Spleen (tissue), 11 donors: ENCODE data around the gene RPS19BP1. TPM values are rescaled to one million over a fixed set of nuclear protein-coding genes. Genes with fewer than 3 reads are reported as not detected.

Source experiments
- DNase-seq: peaks from one replicate; pipeline ENCODE4 v3.0.0-alpha.2; 2020
- H3K27ac ChIP-seq, 8 donors: fragments of 200-600 bp; sonication (generic) in 7 of 8; 1 replicate in 4 of 8; 2 replicates in 4 of 8; pipeline versions ENCODE4 v1.5.0 to v1.8.0; 2016 to 2021; ENCODE audit warnings: inconsistent platforms in 4 of 8, mild to moderate bottlenecking in 4 of 8, moderate library complexity in 1 of 8
- H3K27me3 ChIP-seq, 7 donors: fragments of 200-600 bp; sonication (generic) in 6 of 7; replicated peaks in 1 of 7; 1 replicate in 4 of 7; 2 replicates in 3 of 7; pipeline versions ENCODE4 v1.5.0 to v1.8.0; 2016 to 2021; ENCODE audit warnings: inconsistent platforms in 3 of 7, mild to moderate bottlenecking in 1 of 7
- H3K36me3 ChIP-seq, 6 donors: fragments of 200-600 bp; sonication (generic) in 5 of 6; 1 replicate in 4 of 6; 2 replicates in 2 of 6; pipeline versions ENCODE4 v1.5.0 to v1.8.0; 2016 to 2021; ENCODE audit warnings: inconsistent platforms in 2 of 6
- H3K4me1 ChIP-seq, 6 donors: fragments of 200-600 bp; sonication (generic) in 5 of 6; 1 replicate in 3 of 6; 2 replicates in 3 of 6; pipeline versions ENCODE4 v1.5.0 to v1.8.0; 2016 to 2021; ENCODE audit warnings: inconsistent platforms in 3 of 6
- H3K4me3 ChIP-seq, 8 donors: fragments of 200-600 bp; sonication (generic) in 7 of 8; 1 replicate in 4 of 8; 2 replicates in 4 of 8; pipeline versions ENCODE4 v1.5.0 to v1.8.0; 2016 to 2021; ENCODE audit warnings: inconsistent platforms in 4 of 8, mild to moderate bottlenecking in 4 of 8, moderate library complexity in 2 of 8
- H3K9me3 ChIP-seq, 8 donors: fragments of 200-600 bp; sonication (generic) in 7 of 8; 1 replicate in 4 of 8; 2 replicates in 4 of 8; pipeline versions ENCODE4 v1.5.0 to v1.8.0; 2016 to 2021; ENCODE audit warnings: inconsistent platforms in 4 of 8
- CTCF ChIP-seq, 11 experiments: fragments of 200-600 bp in 7 of 11; fragments of 450-650 bp in 4 of 11; sonication (generic) in 4 of 11; IDR thresholded peaks in 8 of 11; conservative IDR thresholded peaks in 3 of 11; 1 replicate in 7 of 11; 2 replicates in 4 of 11; pipeline versions ENCODE4 v1.4.0 to v1.8.0; 2016 to 2021; ENCODE audit warnings: antibody characterized with exemption in 11 of 11, inconsistent platforms in 4 of 11, mild to moderate bottlenecking in 1 of 11
- POLR2A ChIP-seq, 3 donors: fragments of 450-650 bp; IDR thresholded peaks; one replicate each; pipeline ENCODE4 v1.5.1; 2017; ENCODE audit warnings: antibody characterized with exemption in 3 of 3, mild to moderate bottlenecking in 1 of 3
- POLR2AphosphoS5 ChIP-seq, 3 donors: sonication (generic); formaldehyde crosslinking; IDR thresholded peaks; one replicate each; pipeline ENCODE4 v1.5.1; 2017; ENCODE audit warnings: antibody characterized with exemption in 3 of 3
- WGBS, 5 donors: extraction: QIAGEN DNeasy Blood & Tissue Kit in 3 of 5; methylation state at CpG; one replicate each; pipeline versions ENCODE4 v1.1.5 to v1.1.7; 2013 to 2018; 5-methylcytosine and 5-hydroxymethylcytosine counted together
- intact Hi-C: fragments of 100-400 bp; cut with DNase I; formaldehyde crosslinking; loops from one replicate; pipeline ENCODE4 v1.15.0; 2023; ENCODE audit warnings: low total_unique reads
- polyA plus RNA-seq, 3 donors: library from polyadenylated mRNA; stranded (reverse); fragments of 200-250 nt; gene quantifications; one replicate each; pipeline ENCODE4 v1.2.1, GENCODE V29; 2013
- total RNA-seq, 7 donors: library from RNA; depleted of rRNA in 3 of 7; stranded (reverse); fragments of >200 nt in 3 of 7; fragmentation: NEBNext Ultra II Directional in 4 of 7; extraction: Animal tissue kit (Norgen Biotek cat#: 25700) in 4 of 7; gene quantifications; one replicate each; pipeline versions ENCODE4 v1.1.0 to v1.2.1, GENCODE V29; 2016 to 2021
- donor health status: healthy with polysubstance abuse.
- donor health status: DM: no; HTN: no; CAD: no; lungs with moderate emphysema.
- donor health status: DM: no; HTN: no; CAD: no.
- donor health status: Bipolar disorder and iron deficiency.
- donor health status: healthy.
- donor health status: DM: no; HTN: no; CAD: no.
- donor health status: DM: yes; HTN: yes; CAD: no.

The RPS19BP1 gene
- total and polyA plus RNA-seq, 10 donors: 55.8 to 210 (median 96.6) TPM

- intact Hi-C loops: no loop called here
- TF ChIP-seq POLR2A (IDR thresholded peaks at IDR 0.05) (no peak), CTCF (IDR thresholded peaks at IDR 0.05 in 8 of 11, conservative IDR thresholded peaks at IDR 0.05 in 3 of 11) (no peak), POLR2AphosphoS5 (IDR thresholded peaks at IDR 0.05) (no peak)
- peaks cover 0 to 62% (median 0%) of the 10 kb centered on the region in 7 donors for H3K27me3 ChIP-seq
- WGBS, 5 donors: 87 to 97% (median 94%) methylated on average over 2 of the region's 2 CpGs
- no peak overlapping the region for H3K4me3 ChIP-seq
- H3K4me1 ChIP-seq: peaks cover 0 to 11% (median 3%) of the 10 kb centered on the region in 6 donors
- no peak for DNase-seq
- no peaks in the 10 kb centered on the region for H3K36me3 ChIP-seq
- H3K27ac ChIP-seq: no peak overlapping the region
- no peaks in the 10 kb centered on the region for H3K9me3 ChIP-seq
Observed at GRCh38 chr22:39575552-39575825, 42.9 kb upstream of the RPS19BP1 start.

- Histone ChIP-seq H3K27ac (no peak overlapping the region), H3K27me3 (peaks cover 0 to 57% (median 0%) of the 10 kb centered on the region in 7 donors), H3K4me3 (no peak overlapping the region), H3K9me3 (no peaks in the 10 kb centered on the region), H3K36me3 (no peaks in the 10 kb centered on the region), H3K4me1 (peaks cover 0 to 11% (median 3%) of the 10 kb centered on the region in 6 donors)
- DNase-seq: no peak
- intact Hi-C loops: no loop called here
- WGBS, 5 donors: 80 to 93% (median 86%) methylated on average over 11 to 14 of the region's 14 CpGs
- no peak for TF ChIP-seq CTCF (IDR thresholded peaks at IDR 0.05 in 8 of 11, conservative IDR thresholded peaks at IDR 0.05 in 3 of 11)
- no peak for TF ChIP-seq POLR2A (IDR thresholded peaks at IDR 0.05)
- TF ChIP-seq POLR2AphosphoS5 (IDR thresholded peaks at IDR 0.05): no peak
Observed at GRCh38 chr22:39574779-39575551, 42.4 kb upstream of the RPS19BP1 start.

- Histone ChIP-seq H3K27me3 (peaks cover 0 to 25% (median 0%) of the 10 kb centered on the region in 7 donors), H3K36me3 (no peaks in the 10 kb centered on the region), H3K9me3 (no peaks in the 10 kb centered on the region), H3K4me1 (peaks cover 0 to 18% (median 10%) of the 10 kb centered on the region in 6 donors), H3K4me3 (no peak overlapping the region), H3K27ac (no peak overlapping the region)
- intact Hi-C loops: no loop called here
- 59 to 88% (median 73%) methylated on average over 1 of the region's 1 CpG for WGBS, 5 donors
- DNase-seq: no peak
- TF ChIP-seq CTCF (IDR thresholded peaks at IDR 0.05 in 8 of 11, conservative IDR thresholded peaks at IDR 0.05 in 3 of 11) (no peak), POLR2A (IDR thresholded peaks at IDR 0.05) (no peak), POLR2AphosphoS5 (IDR thresholded peaks at IDR 0.05) (no peak)
Observed at GRCh38 chr22:39571538-39571937, 39.0 kb upstream of the RPS19BP1 start.

- Histone ChIP-seq H3K36me3 (no peaks in the 10 kb centered on the region), H3K4me1 (peaks cover 0 to 14% (median 9%) of the 10 kb centered on the region in 6 donors), H3K27me3 (peaks cover 0 to 21% (median 0%) of the 10 kb centered on the region in 7 donors), H3K27ac (no peak within 1 kb of the TSS), H3K4me3 (no peak within 1 kb of the TSS), H3K9me3 (no peaks in the 10 kb centered on the region)
- intact Hi-C loops: no loop called here
- no peak for DNase-seq
- WGBS, 5 donors: 84 to 95% (median 86%) methylated on average over 6 to 14 of the region's 14 CpGs
- no peak for TF ChIP-seq POLR2AphosphoS5 (IDR thresholded peaks at IDR 0.05)
- no peak for TF ChIP-seq POLR2A (IDR thresholded peaks at IDR 0.05)
- no peak for TF ChIP-seq CTCF (IDR thresholded peaks at IDR 0.05 in 8 of 11, conservative IDR thresholded peaks at IDR 0.05 in 3 of 11)
Observed at GRCh38 chr22:39570665-39571064, 38.1 kb upstream of the RPS19BP1 start, which contains the start of gene CACNA1I. Gene CACNA1I (plus strand): TSS chr22:39570753. CDS start chr22:39570753, 0 bp downstream.
